T-helper 22 cell (primary cell): ENCODE measurements around the gene APBB3.

Experiments used
- DNase-seq: peaks from one replicate; pipeline ENCODE4 v3.0.0-alpha.2; 2020; ENCODE audit warnings: low read depth

APBB3 gene

GRCh38 chr5:140553657-140554056 is 10.7 kb downstream of the APBB3 start:
- no peak for DNase-seq

DNA sequence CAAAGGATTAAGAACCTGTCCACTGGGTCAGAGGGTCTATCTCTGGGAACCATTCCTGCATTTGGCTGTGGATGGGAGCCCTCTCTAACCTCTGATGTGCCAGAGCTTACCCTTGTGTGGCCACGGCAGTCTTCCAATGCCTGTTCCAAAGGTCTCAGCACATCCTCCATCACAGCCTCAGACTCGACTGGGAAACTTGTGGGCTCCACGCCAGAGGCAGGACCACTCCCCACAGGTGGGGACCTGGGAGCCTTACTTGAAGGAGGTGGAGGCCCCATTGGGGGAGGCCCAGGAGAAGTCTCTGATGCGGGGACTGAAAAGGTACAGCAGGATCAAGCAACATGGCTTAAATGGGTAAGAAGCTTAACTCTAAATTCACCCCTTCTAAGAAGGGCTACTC is 12.5 kb downstream of the APBB3 start:
- DNase-seq, result no peak

GRCh38 chr5:140550147-140551079 is 14.0 kb downstream of the APBB3 start:
- DNase-seq, result no peak

GRCh38 chr5:140549237-140550144 is 14.9 kb downstream of the APBB3 start:
- DNase-seq, result no peak

GRCh38 chr5:140548791-140549190 is 15.6 kb downstream of the APBB3 start:
- DNase-seq, result no peak

DNA sequence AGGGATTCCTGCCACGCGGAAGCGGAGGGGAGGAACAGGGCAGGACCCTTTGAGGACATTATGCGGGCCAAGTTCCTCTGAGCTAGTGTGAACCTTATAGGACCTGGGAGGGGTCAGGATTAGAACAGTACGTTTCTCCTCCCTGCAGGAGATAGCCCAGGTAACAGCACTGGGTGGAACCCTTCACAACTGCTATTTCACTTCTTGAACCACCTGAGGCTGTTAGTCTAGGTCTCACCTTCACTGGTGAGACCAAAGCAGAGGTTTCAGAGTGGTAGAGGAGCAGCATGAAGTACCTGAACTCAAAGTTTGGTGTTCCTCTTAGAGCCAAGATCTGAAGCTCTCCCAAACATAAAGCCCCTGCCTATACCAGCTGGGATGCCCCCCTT is 16.1 kb downstream of the APBB3 start:
- no peak for DNase-seq

GRCh38 chr5:140547508-140548299 is 16.7 kb downstream of the APBB3 start, which contains the start of gene EIF4EBP3:
TSS of gene EIF4EBP3 (plus strand) at chr5:140547662. CDS start at chr5:140547738, 76 bp downstream.
- DNase-seq, result peak; percentile 74

DNA sequence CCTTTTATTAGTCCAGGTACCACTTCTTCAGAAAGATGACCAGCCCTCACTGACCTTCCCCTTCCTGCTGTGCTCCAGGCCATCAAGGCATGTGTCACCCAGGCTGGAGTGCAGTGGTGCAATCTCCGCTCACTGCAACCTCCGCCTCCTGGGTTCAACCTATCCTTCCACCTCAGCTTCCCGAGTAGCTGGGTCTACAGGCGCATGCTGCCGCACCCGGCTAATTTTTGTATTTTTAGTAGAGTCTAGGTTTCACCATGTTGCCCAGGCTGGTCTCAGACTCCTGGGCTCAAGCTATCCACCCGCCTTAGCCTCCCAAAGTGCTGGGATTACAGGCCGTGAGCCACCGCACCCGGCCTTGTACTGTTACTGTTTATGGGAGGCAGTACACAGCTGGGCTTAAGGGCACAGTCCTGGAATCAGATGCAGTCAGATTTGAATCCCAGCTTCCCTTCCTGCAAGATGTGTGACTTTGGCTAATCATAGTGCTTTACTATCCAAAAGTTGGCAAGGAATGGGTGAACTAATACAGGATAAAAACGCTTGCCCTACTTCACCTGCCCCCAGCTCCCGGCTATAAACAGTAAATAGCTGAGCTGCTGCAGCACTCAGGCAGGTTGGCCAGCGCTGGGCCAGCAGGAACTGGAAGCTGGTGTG is 17.4 kb downstream of the APBB3 start:
- DNase-seq, result no peak

DNA sequence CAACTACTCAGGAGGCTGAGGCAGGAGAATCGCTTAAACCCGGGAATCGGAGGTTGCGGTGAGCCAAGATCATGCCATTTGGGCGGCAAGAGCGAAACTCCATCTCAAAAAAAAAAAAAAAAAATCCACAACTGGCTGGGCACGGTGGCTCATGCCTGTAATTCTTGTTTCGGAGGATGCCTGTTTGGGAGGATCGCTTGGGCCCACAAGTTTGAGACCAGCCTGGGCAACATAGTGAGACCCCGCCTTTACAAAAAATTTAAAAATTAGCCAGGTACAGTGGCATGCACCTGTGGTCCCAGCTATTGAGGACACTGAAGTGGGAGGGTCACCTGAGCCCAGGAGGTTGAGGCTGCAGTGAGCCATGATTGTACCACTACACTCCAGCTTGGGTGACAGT is 18.8 kb downstream of the APBB3 start:
- no peak for DNase-seq

DNA sequence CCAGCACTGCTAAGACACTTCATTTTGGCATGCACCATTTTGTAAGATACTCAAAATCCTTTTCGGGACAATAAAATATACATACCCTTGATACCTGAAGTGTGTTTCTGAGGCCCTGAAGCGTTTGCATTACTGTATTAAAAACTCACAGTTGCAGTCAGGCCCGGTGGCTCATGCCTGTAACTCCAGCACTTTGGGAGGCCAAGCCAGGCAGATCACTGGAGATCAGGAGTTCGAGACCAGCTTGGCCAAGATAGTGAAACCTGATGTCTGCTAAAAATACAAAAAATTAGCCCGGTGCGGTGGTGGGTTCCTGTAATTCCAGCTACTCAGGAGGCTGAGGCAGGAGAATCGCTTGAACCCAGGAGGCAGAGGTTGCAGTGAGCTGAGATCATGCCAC is 19.4 kb downstream of the APBB3 start:
- DNase-seq, result no peak

- DNase-seq, result no peak
Observed at GRCh38 chr5:140542972-140543371, 21.4 kb downstream of the APBB3 start.

GRCh38 chr5:140540227-140540626 is 24.2 kb downstream of the APBB3 start:
- no peak for DNase-seq

- no peak for DNase-seq
Observed at GRCh38 chr5:140524003-140524402, 40.4 kb downstream of the APBB3 start.

DNA sequence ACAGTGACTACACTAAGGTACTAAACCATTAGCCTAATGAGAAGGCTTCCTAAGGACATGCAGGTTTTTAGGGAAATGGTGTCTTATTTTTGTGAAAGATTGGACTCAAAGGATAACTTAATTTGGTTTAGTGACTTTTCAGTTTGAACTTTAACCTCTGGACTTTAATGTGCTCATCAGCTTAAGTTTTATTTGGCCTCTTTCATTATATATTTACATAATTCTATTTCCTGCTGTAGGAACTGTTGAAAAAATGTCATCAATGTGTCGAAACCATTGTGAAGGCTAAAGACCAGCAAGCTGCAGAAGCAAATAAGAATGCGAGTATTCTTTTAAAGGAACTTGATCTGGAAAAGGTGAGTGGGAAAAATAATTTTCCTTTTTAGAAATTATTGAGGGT is 51.3 kb downstream of the APBB3 start:
- no peak for DNase-seq

- DNase-seq, result no peak
Observed at GRCh38 chr5:140509898-140510297, 54.5 kb downstream of the APBB3 start.
